G401 (cell line): ENCODE measurements around the gene LRRC17. TPM values are rescaled to one million over a fixed set of nuclear protein-coding genes. Genes with fewer than 3 reads are reported as not detected.
"Not testable (repeated sequence)": the region's sequence is repeated elsewhere in the genome, so short reads cannot be mapped to it uniquely, and the experiment has no call there.

Source experiments
- DNase-seq: peaks from one replicate; pipeline ENCODE4 v3.0.0-alpha.2; 2015; ENCODE audit warnings: low spot score
- in situ Hi-C: cut with HindIII; loops from 2 replicates; pipeline ENCODE4 v1.10.0; 2016; ENCODE audit warnings: low sequenced_read_pairs, mixed read lengths
- total RNA-seq: library from RNA; depleted of rRNA; stranded (reverse); fragments of >200 nt; shearing (Covaris generic); gene quantifications from 2 replicates; pipeline ENCODE4 v1.2.3, GENCODE V29; 2014

LRRC17 gene
- total RNA-seq, 1 experiment from 2014 or later = 0.58 TPM

- in situ Hi-C loops, DNase-seq: not testable (repeated sequence)
These were observed 64.8 kb downstream of the LRRC17 start for GRCh38 chr7:102977586-102977985.

GRCh38 chr7:102978284-102978683 lies 65.5 kb downstream of the LRRC17 start:
- no peak for DNase-seq
- in situ Hi-C loops = no loop called here

GRCh38 chr7:102979670-102980069 lies 66.9 kb downstream of the LRRC17 start:
- in situ Hi-C loops = no loop called here
- DNase-seq = no peak

GRCh38 chr7:102981451-102981850 lies 68.7 kb downstream of the LRRC17 start:
- in situ Hi-C loops = no loop called here
- no peak for DNase-seq

- DNase-seq = no peak
- in situ Hi-C loops = no loop called here
These were observed 69.4 kb downstream of the LRRC17 start for GRCh38 chr7:102982235-102982634.

- DNase-seq = no peak
- in situ Hi-C loops = no loop called here
These were observed 70.8 kb downstream of the LRRC17 start for GRCh38 chr7:102983602-102984001.

- in situ Hi-C loops = no loop called here
These were observed 72.5 kb downstream of the LRRC17 start for GRCh38 chr7:102985176-102985783.

GRCh38 chr7:102988088-102988487 lies 75.3 kb downstream of the LRRC17 start:
- in situ Hi-C loops = no loop called here
- DNase-seq = no peak

More at GRCh38 chr7:102985176-102985783, 72.5 kb downstream of the LRRC17 start:
- DNase-seq = no peak

- no peak for DNase-seq
- in situ Hi-C loops = no loop called here
These were observed 76.1 kb downstream of the LRRC17 start for GRCh38 chr7:102988631-102989560.

- in situ Hi-C loops = no loop called here
These were observed 77.8 kb downstream of the LRRC17 start for GRCh38 chr7:102990642-102991041.

GRCh38 chr7:102991077-102991539 lies 78.3 kb downstream of the LRRC17 start:
- DNase-seq = no peak
- in situ Hi-C loops = no loop called here

More at GRCh38 chr7:102990642-102991041, 77.8 kb downstream of the LRRC17 start:
- no peak for DNase-seq

GRCh38 chr7:102991540-102992214 lies 78.9 kb downstream of the LRRC17 start:
- DNase-seq = no peak

GRCh38 chr7:102992509-102992937 lies 79.7 kb downstream of the LRRC17 start:
- no peak for DNase-seq
- in situ Hi-C loops = no loop called here

More at GRCh38 chr7:102991540-102992214, 78.9 kb downstream of the LRRC17 start:
- in situ Hi-C loops = no loop called here

- DNase-seq = no peak
- in situ Hi-C loops = no loop called here
These were observed 80.3 kb downstream of the LRRC17 start for GRCh38 chr7:102992938-102993717.

- no peak for DNase-seq
- in situ Hi-C loops = no loop called here
These were observed 80.9 kb downstream of the LRRC17 start for GRCh38 chr7:102993718-102994029.

- DNase-seq = no peak
- in situ Hi-C loops = no loop called here
These were observed 81.8 kb downstream of the LRRC17 start for GRCh38 chr7:102994567-102994966.
